GM12878 (cell line): Measurements from ENCODE around the gene ZNF628. TPM values are rescaled to one million over a fixed set of nuclear protein-coding genes. Genes with fewer than 3 reads are reported as not detected.

ENCODE experiments used
- ATAC-seq: fragments of 200-7000 bp; cut with Tn5 transposase; 3 replicates; pipeline ENCODE4 v1.9.1; 2020; ENCODE audit warnings: mild to moderate bottlenecking, moderate library complexity
- BruUV-seq: library from RNA; stranded (reverse); fragments of 400-500 nt; replicated peaks from 2 replicates; lab custom pipeline; 2021; lab: Mats Ljungman, UMichigan
- CTCF ChIA-PET: fragments of 300-600 bp; sonication (Branson Sonifier 250); formaldehyde crosslinking; extraction: SDS; loops from one replicate; lab custom pipeline; 2021; ENCODE audit warnings: inconsistent platforms; lab: Yijun Ruan, JAX
- POLR2A ChIA-PET: fragments of 350-600 bp; formaldehyde crosslinking; extraction: SDS; loops from one replicate; lab custom pipeline; 2021; ENCODE audit warnings: inconsistent platforms; lab: Charles Lee
- RAD21 ChIA-PET: fragments of 300-600 bp; sonication (Branson Sonifier 250); formaldehyde crosslinking; loops from one replicate; lab custom pipeline; 2023; ENCODE audit warnings: antibody characterized with exemption; ENCODE audit not compliant: unreplicated experiment; lab: Charles Lee
- SMC1A ChIA-PET: fragments of 300-600 bp; sonication (Branson Sonifier 250); formaldehyde crosslinking; loops from one replicate; lab custom pipeline; 2023; ENCODE audit not compliant: unreplicated experiment, uncharacterized antibody; lab: Charles Lee
- DNase-seq: peaks from one replicate; pipeline ENCODE4 v3.0.0-alpha.2; 2011; ENCODE audit warnings: low read depth, low spot score
- FAIRE-seq: peaks from 3 replicates; lab custom pipeline; 2011; peaks lifted over from hg19 to GRCh38; lab: Jason Lieb, UNC
- H2AFZ ChIP-seq: 2 replicates; pipeline ENCODE4 v1.6.0; 2011; ENCODE audit warnings: low read depth, low read length, control low read depth; ENCODE audit not compliant: control insufficient read depth
- H3K27ac ChIP-seq: 2 replicates; pipeline ENCODE4 v1.5.1; 2011; ENCODE audit warnings: control low read depth; ENCODE audit not compliant: control insufficient read depth, insufficient read depth
- H3K27me3 ChIP-seq, 2 experiments: replicated peaks in 1 of 2; 2 replicates each; pipeline versions ENCODE4 v1.6.0 to v1.6.1; 2011; ENCODE audit warnings: low read length in 1 of 2; ENCODE audit not compliant: control insufficient read depth in 2 of 2, insufficient read depth in 2 of 2
- H3K36me3 ChIP-seq, 2 experiments: 2 replicates each; pipeline ENCODE4 v1.5.1; 2011; ENCODE audit warnings: low read length in 1 of 2; ENCODE audit not compliant: control insufficient read depth in 2 of 2, insufficient read depth in 2 of 2
- H3K4me1 ChIP-seq: 2 replicates; pipeline ENCODE4 v1.6.1; 2011; ENCODE audit warnings: mild to moderate bottlenecking, low read length, moderate library complexity, mixed read lengths; ENCODE audit not compliant: control insufficient read depth, insufficient read depth
- H3K4me2 ChIP-seq: 2 replicates; pipeline ENCODE4 v1.6.0; 2011; ENCODE audit warnings: control low read depth; ENCODE audit not compliant: control insufficient read depth, insufficient read depth
- H3K4me3 ChIP-seq: fragments of 200-600 bp; sonication (generic); 2 replicates; pipeline ENCODE4 v1.5.1; 2016
- H3K79me2 ChIP-seq: 2 replicates; pipeline ENCODE4 v1.6.0; 2011; ENCODE audit warnings: low read length; ENCODE audit not compliant: control insufficient read depth, insufficient read depth
- H3K9ac ChIP-seq: 2 replicates; pipeline ENCODE4 v1.8.0; 2011; ENCODE audit warnings: low read length, control low read depth, mixed read lengths; ENCODE audit not compliant: control insufficient read depth, insufficient read depth
- H3K9me3 ChIP-seq: replicated peaks from 3 replicates; pipeline ENCODE4 v1.5.1; 2011; ENCODE audit warnings: mild to moderate bottlenecking, low read length; ENCODE audit not compliant: control insufficient read depth, insufficient read depth
- H4K20me1 ChIP-seq: 2 replicates; pipeline ENCODE4 v1.6.0; 2011; ENCODE audit not compliant: control insufficient read depth, insufficient read depth
- BCLAF1 ChIP-seq: fragments of 450-650 bp; IDR thresholded peaks from 2 replicates; pipeline ENCODE4 v1.6.1; 2017; ENCODE audit warnings: antibody characterized with exemption, mild to moderate bottlenecking, moderate library complexity
- NRF1 ChIP-seq: conservative IDR thresholded peaks from 2 replicates; pipeline ENCODE4 v1.6.1; 2011; ENCODE audit warnings: mild to moderate bottlenecking, low read depth, low read length, improper control_type of control experiment
- REST ChIP-seq: IDR thresholded peaks from 2 replicates; pipeline ENCODE4 v1.6.1; 2012; ENCODE audit warnings: mild to moderate bottlenecking, low read depth, low read length
- SREBF2 ChIP-seq: IDR thresholded peaks from 2 replicates; pipeline ENCODE4 v1.6.1; 2012; ENCODE audit warnings: mild to moderate bottlenecking, low read length
- STAT1 ChIP-seq: fragments of 450-650 bp; conservative IDR thresholded peaks from 2 replicates; pipeline ENCODE4 v1.6.1; 2014; ENCODE audit warnings: antibody characterized with exemption, mild to moderate bottlenecking
- TCF12 ChIP-seq: IDR thresholded peaks from 2 replicates; pipeline ENCODE4 v1.6.1; 2011; ENCODE audit warnings: low read depth, mild to moderate bottlenecking, low read length
- ZBTB40 ChIP-seq: fragments of 450-650 bp; IDR thresholded peaks from 2 replicates; pipeline ENCODE4 v1.6.1; 2016; ENCODE audit warnings: mild to moderate bottlenecking, moderate library complexity, borderline replicate concordance
- ZNF207 ChIP-seq: fragments of 450-650 bp; IDR thresholded peaks from 2 replicates; pipeline ENCODE4 v1.6.1; 2014; ENCODE audit warnings: antibody characterized with exemption, mild to moderate bottlenecking, borderline replicate concordance
- ZNF24 ChIP-seq: fragments of 450-650 bp; IDR thresholded peaks from 2 replicates; pipeline ENCODE4 v1.6.1; 2017; ENCODE audit warnings: antibody characterized with exemption, mild to moderate bottlenecking
- ZNF274 ChIP-seq: IDR thresholded peaks from one replicate; pipeline ENCODE4 v1.8.0; 2011; ENCODE audit not compliant: insufficient read length, insufficient read depth
- WGBS: methylation state at CpG from one replicate; pipeline ENCODE4 v1.1.6; 2016; ENCODE audit warnings: low lambda C conversion rate; ENCODE audit not compliant: insufficient replicate concordance, insufficient coverage; ENCODE audit errors: missing lambda C conversion rate; 5-methylcytosine and 5-hydroxymethylcytosine counted together
- in situ Hi-C: fragments of 300-500 bp; cut with MboI; formaldehyde crosslinking; loops from 9 replicates; pipeline ENCODE4 v1.14.3; 2018; ENCODE audit warnings: mixed read lengths
- intact Hi-C: fragments of 100-400 bp; cut with micrococcal nuclease; formaldehyde crosslinking; loops from one replicate; pipeline ENCODE4 v1.14.2; 2022; ENCODE audit not compliant: unreplicated experiment
- polyA plus RNA-seq, 11 experiments: library from polyadenylated mRNA; depleted of rRNA in 4 of 11; unstranded in 6 of 11; stranded (reverse) in 5 of 11; fragments of >200 nt; fragmentation: Nextera tagmentation in 4 of 11; fragmentation: Illumina TruSeq in 1 of 11; extraction: Ambion mirVana in 4 of 11; extraction: Trizol in 1 of 11; gene quantifications; 1 replicate in 1 of 11; 2 replicates in 10 of 11; pipeline versions ENCODE4 v1.2.1 to v1.2.3, GENCODE V29; 2011 to 2016; ENCODE audit warnings: inconsistent platforms in 2 of 11, missing spikeins in 2 of 11, low read depth in 1 of 11
- total RNA-seq, 4 experiments: library from RNA; depleted of rRNA in 3 of 4; stranded (reverse); fragments of >200 nt in 3 of 4; fragmentation: Illumina TruSeq in 1 of 4; extraction: Trizol in 1 of 4; gene quantifications; 2 replicates each; pipeline versions ENCODE4 v1.2.1 to v1.2.3, GENCODE V29; 2013 to 2021

ZNF628 gene
- total and polyA plus RNA-seq, 10 of the 15 experiments (the other 5 are each of a cell fraction or from before 2014, with no cell fraction given) = 0.04 to 11.3 (median 1.6) TPM; not detected in 1

GRCh38 chr19:55473225-55474012 lies 3.0 kb upstream of the ZNF628 start:
- H2AFZ ChIP-seq = no peak overlapping the region
- no peak overlapping the region for H3K9ac ChIP-seq
- no peak overlapping the region for H3K4me2 ChIP-seq
- RAD21 ChIA-PET = no interaction called here
- no peaks in the 10 kb centered on the region for H3K27me3 ChIP-seq
- peaks cover 13% of the 10 kb centered on the region; the same call in 1 of the 2 replicates for H3K4me1 ChIP-seq
- FAIRE-seq (no peak), DNase-seq (no peak), ATAC-seq (no peak)
- intact Hi-C loops = no loop called here
- no peaks in the 10 kb centered on the region for H3K9me3 ChIP-seq
- SMC1A ChIA-PET = interaction anchor here (1.1 kb wide), 1 partner anchor 30 kb away, joined by 3 read pairs; no protein-coding TSS in a partner anchor
- BruUV-seq = no TSS peak
- H3K27ac ChIP-seq = no peak overlapping the region
- TF ChIP-seq ZNF274 (no peak), ZNF207 (no peak), REST (no peak), ZNF24 (no peak), STAT1 (no peak), ZBTB40 (no peak), TCF12 (no peak), SREBF2 (no peak), BCLAF1 (no peak), NRF1 (no peak)
- no peaks in the 10 kb centered on the region for H3K36me3 ChIP-seq
- in situ Hi-C loops = no loop called here
- no peaks in the 10 kb centered on the region for H4K20me1 ChIP-seq
- POLR2A ChIA-PET = no interaction called here
- CTCF ChIA-PET = interaction anchor here (0.7 to 1.8 kb wide), 2 partner anchors 31 to 32 kb away, joined by 3 to 9 read pairs; no protein-coding TSS in a partner anchor
- peaks cover 6% of the 10 kb centered on the region for H3K79me2 ChIP-seq
- WGBS = 62% methylated on average over 16 of the region's 16 CpGs
- H3K4me3 ChIP-seq = no peak overlapping the region
